HepG2 (cell line): Measurements from ENCODE around the gene ALDOA. TPM values are rescaled to one million over a fixed set of nuclear protein-coding genes. Genes with fewer than 3 reads are reported as not detected.
A peak's percentile ranks its signal among the peaks of the same experiment; 100 is the strongest.

Source experiments
- HNF4G ChIP-seq, 2 experiments: sonication (generic) in 1 of 2; formaldehyde crosslinking in 1 of 2; IDR thresholded peaks; 2 replicates each; pipeline versions ENCODE4 v1.4.0 to v1.6.1; 2011 to 2020; ENCODE audit warnings: borderline replicate concordance in 2 of 2, low read depth in 2 of 2, mild to moderate bottlenecking in 2 of 2, low read length in 1 of 2, missing genetic modification reagents in 1 of 2, moderate library complexity in 1 of 2
- HOXD1 ChIP-seq: sonication (generic); formaldehyde crosslinking; IDR thresholded peaks from 2 replicates; pipeline ENCODE4 v1.5.0; 2020; ENCODE audit warnings: missing genetic modification reagents
- KLF6 ChIP-seq: IDR thresholded peaks from 2 replicates; pipeline ENCODE4 v1.8.0; 2016; ENCODE audit warnings: missing biosample characterization, missing genetic modification reagents
- MZF1 ChIP-seq: sonication (generic); formaldehyde crosslinking; IDR thresholded peaks from 2 replicates; pipeline ENCODE4 v1.8.1; 2023; ENCODE audit warnings: mild to moderate bottlenecking, missing genetic modification reagents, borderline replicate concordance
- RARG ChIP-seq: sonication (generic); formaldehyde crosslinking; IDR thresholded peaks from 2 replicates; pipeline ENCODE4 v1.4.0; 2020; ENCODE audit warnings: low read depth, mild to moderate bottlenecking, missing genetic modification reagents
- SIN3A ChIP-seq: IDR thresholded peaks from 2 replicates; pipeline ENCODE4 v1.6.1; 2011; ENCODE audit warnings: low read depth, mild to moderate bottlenecking, control low read depth, low read length, borderline replicate concordance
- SRSF9 ChIP-seq: fragments of 200-400 bp; formaldehyde crosslinking; IDR thresholded peaks from 2 replicates; pipeline ENCODE4 v1.6.1; 2018; ENCODE audit warnings: borderline replicate concordance, mild to moderate bottlenecking, low read depth, low read length; ENCODE audit not compliant: insufficient read depth, poor library complexity, severe bottlenecking
- TMF1 ChIP-seq: sonication (generic); formaldehyde crosslinking; IDR thresholded peaks from 2 replicates; pipeline ENCODE4 v1.8.1; 2022; ENCODE audit warnings: low read depth, missing genetic modification reagents
- ZFP36L1 ChIP-seq: sonication (generic); formaldehyde crosslinking; IDR thresholded peaks from 2 replicates; pipeline ENCODE4 v1.8.0; 2022; ENCODE audit warnings: mild to moderate bottlenecking, missing genetic modification reagents, moderate library complexity
- ZNF121 ChIP-seq: sonication (generic); formaldehyde crosslinking; IDR thresholded peaks from 2 replicates; pipeline ENCODE4 v1.5.0; 2020; ENCODE audit warnings: mild to moderate bottlenecking, missing genetic modification reagents
- ZNF660 ChIP-seq: sonication (generic); formaldehyde crosslinking; IDR thresholded peaks from 2 replicates; pipeline ENCODE4 v1.5.1; 2020; ENCODE audit warnings: mild to moderate bottlenecking, low read depth, missing genetic modification reagents, borderline replicate concordance
- ZNF703 ChIP-seq: sonication (generic); formaldehyde crosslinking; IDR thresholded peaks from 2 replicates; pipeline ENCODE4 v1.5.1; 2020; ENCODE audit warnings: missing genetic modification reagents, mild to moderate bottlenecking, moderate library complexity, borderline replicate concordance
- ZNF720 ChIP-seq: sonication (generic); formaldehyde crosslinking; IDR thresholded peaks from 2 replicates; pipeline ENCODE4 v1.4.0; 2020; ENCODE audit warnings: missing genetic modification reagents
- ZSCAN25 ChIP-seq: sonication (generic); formaldehyde crosslinking; IDR thresholded peaks from 2 replicates; pipeline ENCODE4 v1.8.0; 2022; ENCODE audit warnings: mild to moderate bottlenecking, missing genetic modification reagents
- polyA plus RNA-seq, 8 experiments: library from polyadenylated mRNA; depleted of rRNA in 3 of 8; stranded (reverse) in 7 of 8; unstranded in 1 of 8; fragments of >200 nt; fragmentation: Illumina TruSeq in 4 of 8; extraction: Trizol in 4 of 8; gene quantifications; 2 replicates each; pipeline versions ENCODE4 v1.2.1 to v1.2.3, GENCODE V29; 2011 to 2016; ENCODE audit warnings: low read depth in 4 of 8, missing spikeins in 1 of 8, mixed read lengths in 1 of 8; ENCODE audit not compliant: insufficient read depth in 1 of 8
- total RNA-seq, 5 experiments: library from RNA; depleted of rRNA; stranded (reverse); fragments of >200 nt; fragmentation: Illumina TruSeq; extraction: Trizol; gene quantifications; 2 replicates each; pipeline ENCODE4 v1.2.3, GENCODE V29; 2016; ENCODE audit warnings: low read depth in 1 of 5
- TF ChIP-seq, protein P1 (sequence below): sonication (generic); formaldehyde crosslinking; IDR thresholded peaks from 2 replicates; pipeline ENCODE4 v1.9.0; 2021; ENCODE audit warnings: missing genetic modification reagents, borderline replicate concordance
- TF ChIP-seq, protein P2 (sequence below): sonication (generic); formaldehyde crosslinking; IDR thresholded peaks from 2 replicates; pipeline ENCODE4 v1.5.0; 2020; ENCODE audit warnings: missing genetic modification reagents, mild to moderate bottlenecking, borderline replicate concordance
- TF ChIP-seq, protein P3 (sequence below): IDR thresholded peaks from 2 replicates; pipeline ENCODE4 v1.6.1; 2012; ENCODE audit warnings: low read length, improper control_type of control experiment
- TF ChIP-seq, protein P4 (sequence below), 2 experiments: IDR thresholded peaks; 2 replicates each; pipeline ENCODE4 v1.6.1; 2011 to 2012; ENCODE audit warnings: low read length in 2 of 2, borderline replicate concordance in 1 of 2, low read depth in 1 of 2, mild to moderate bottlenecking in 1 of 2, moderate library complexity in 1 of 2

The ALDOA gene
- total and polyA plus RNA-seq, 2 of the 13 experiments (the other 11 are each of a cell fraction or from before 2014, with no cell fraction given), result 925 to 1,884 TPM

DNA sequence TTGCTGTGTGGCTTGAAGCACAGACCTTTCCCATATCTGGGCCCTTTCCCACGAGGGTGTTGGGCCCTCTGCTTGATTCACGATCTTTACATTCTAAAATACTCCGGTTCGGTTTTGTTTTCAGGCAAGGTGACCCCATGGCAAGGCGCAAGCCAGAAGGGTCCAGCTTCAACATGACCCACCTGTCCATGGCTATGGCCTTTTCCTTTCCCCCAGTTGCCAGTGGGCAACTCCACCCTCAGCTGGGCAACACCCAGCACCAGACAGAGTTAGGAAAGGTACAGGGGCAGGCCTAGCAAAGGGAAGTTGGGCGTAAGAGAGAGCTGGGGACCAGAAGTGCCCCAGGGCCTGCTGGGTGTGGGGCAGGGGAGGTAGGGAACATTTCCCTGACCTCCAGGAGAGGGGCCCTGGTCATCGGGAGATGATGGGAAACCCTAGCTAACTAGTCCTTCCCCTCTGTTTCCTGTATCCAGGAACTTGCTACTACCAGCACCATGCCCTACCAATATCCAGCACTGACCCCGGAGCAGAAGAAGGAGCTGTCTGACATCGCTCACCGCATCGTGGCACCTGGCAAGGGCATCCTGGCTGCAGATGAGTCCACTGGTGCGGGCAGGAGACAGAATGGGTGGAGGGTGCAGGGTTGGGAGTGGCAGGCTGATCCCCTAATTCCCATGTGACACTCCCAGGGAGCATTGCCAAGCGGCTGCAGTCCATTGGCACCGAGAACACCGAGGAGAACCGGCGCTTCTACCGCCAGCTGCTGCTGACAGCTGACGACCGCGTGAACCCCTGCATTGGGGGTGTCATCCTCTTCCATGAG is 1.4 kb downstream of the ALDOA start (continued):
- TF ChIP-seq, protein P1, sequence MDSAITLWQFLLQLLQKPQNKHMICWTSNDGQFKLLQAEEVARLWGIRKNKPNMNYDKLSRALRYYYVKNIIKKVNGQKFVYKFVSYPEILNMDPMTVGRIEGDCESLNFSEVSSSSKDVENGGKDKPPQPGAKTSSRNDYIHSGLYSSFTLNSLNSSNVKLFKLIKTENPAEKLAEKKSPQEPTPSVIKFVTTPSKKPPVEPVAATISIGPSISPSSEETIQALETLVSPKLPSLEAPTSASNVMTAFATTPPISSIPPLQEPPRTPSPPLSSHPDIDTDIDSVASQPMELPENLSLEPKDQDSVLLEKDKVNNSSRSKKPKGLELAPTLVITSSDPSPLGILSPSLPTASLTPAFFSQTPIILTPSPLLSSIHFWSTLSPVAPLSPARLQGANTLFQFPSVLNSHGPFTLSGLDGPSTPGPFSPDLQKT (CRISPR knock-in tag), result no peak
- TF ChIP-seq, protein P2, sequence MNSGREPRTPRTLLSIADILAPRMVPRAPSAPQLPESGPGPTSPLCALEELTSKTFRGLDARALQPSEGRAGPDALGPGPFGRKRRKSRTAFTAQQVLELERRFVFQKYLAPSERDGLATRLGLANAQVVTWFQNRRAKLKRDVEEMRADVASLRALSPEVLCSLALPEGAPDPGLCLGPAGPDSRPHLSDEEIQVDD (CRISPR knock-in tag), result peak; percentile 40; the same call in 1 of the 2 replicates
- TF ChIP-seq HNF4G (IDR thresholded peaks at IDR 0.05; ENCODE audit: borderline replicate concordance, low read depth, low read length) (no peak), HNF4G (CRISPR knock-in tag; IDR thresholded peaks at IDR 0.05; ENCODE audit: borderline replicate concordance, low read depth) (0 out of 2 replicates have a peak, but pooled peaks have one; percentile 7), TMF1 (0 out of 2 replicates have a peak, but pooled peaks have one; percentile 70), ZFP36L1 (CRISPR knock-in tag) (no peak; the same call in 1 of the 2 replicates), SIN3A (0 out of 2 replicates have a peak, but pooled peaks have one; percentile 11), ZNF720 (0 out of 2 replicates have a peak, but pooled peaks have one; percentile 53), MZF1 (CRISPR knock-in tag) (0 out of 2 replicates have a peak, but pooled peaks have one; percentile 77), HOXD1 (CRISPR knock-in tag) (0 out of 2 replicates have a peak, but pooled peaks have one; percentile 24), SRSF9 (no peak), ZNF121 (no peak), ZNF703 (CRISPR knock-in tag) (no peak), RARG (CRISPR knock-in tag) (no peak), ZNF660 (CRISPR knock-in tag) (no peak), KLF6 (CRISPR knock-in tag) (no peak), ZSCAN25 (CRISPR knock-in tag) (no peak)
- TF ChIP-seq, protein P3, sequence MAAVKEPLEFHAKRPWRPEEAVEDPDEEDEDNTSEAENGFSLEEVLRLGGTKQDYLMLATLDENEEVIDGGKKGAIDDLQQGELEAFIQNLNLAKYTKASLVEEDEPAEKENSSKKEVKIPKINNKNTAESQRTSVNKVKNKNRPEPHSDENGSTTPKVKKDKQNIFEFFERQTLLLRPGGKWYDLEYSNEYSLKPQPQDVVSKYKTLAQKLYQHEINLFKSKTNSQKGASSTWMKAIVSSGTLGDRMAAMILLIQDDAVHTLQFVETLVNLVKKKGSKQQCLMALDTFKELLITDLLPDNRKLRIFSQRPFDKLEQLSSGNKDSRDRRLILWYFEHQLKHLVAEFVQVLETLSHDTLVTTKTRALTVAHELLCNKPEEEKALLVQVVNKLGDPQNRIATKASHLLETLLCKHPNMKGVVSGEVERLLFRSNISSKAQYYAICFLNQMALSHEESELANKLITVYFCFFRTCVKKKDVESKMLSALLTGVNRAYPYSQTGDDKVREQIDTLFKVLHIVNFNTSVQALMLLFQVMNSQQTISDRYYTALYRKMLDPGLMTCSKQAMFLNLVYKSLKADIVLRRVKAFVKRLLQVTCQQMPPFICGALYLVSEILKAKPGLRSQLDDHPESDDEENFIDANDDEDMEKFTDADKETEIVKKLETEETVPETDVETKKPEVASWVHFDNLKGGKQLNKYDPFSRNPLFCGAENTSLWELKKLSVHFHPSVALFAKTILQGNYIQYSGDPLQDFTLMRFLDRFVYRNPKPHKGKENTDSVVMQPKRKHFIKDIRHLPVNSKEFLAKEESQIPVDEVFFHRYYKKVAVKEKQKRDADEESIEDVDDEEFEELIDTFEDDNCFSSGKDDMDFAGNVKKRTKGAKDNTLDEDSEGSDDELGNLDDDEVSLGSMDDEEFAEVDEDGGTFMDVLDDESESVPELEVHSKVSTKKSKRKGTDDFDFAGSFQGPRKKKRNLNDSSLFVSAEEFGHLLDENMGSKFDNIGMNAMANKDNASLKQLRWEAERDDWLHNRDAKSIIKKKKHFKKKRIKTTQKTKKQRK, result no peak
- TF ChIP-seq, protein P4, sequence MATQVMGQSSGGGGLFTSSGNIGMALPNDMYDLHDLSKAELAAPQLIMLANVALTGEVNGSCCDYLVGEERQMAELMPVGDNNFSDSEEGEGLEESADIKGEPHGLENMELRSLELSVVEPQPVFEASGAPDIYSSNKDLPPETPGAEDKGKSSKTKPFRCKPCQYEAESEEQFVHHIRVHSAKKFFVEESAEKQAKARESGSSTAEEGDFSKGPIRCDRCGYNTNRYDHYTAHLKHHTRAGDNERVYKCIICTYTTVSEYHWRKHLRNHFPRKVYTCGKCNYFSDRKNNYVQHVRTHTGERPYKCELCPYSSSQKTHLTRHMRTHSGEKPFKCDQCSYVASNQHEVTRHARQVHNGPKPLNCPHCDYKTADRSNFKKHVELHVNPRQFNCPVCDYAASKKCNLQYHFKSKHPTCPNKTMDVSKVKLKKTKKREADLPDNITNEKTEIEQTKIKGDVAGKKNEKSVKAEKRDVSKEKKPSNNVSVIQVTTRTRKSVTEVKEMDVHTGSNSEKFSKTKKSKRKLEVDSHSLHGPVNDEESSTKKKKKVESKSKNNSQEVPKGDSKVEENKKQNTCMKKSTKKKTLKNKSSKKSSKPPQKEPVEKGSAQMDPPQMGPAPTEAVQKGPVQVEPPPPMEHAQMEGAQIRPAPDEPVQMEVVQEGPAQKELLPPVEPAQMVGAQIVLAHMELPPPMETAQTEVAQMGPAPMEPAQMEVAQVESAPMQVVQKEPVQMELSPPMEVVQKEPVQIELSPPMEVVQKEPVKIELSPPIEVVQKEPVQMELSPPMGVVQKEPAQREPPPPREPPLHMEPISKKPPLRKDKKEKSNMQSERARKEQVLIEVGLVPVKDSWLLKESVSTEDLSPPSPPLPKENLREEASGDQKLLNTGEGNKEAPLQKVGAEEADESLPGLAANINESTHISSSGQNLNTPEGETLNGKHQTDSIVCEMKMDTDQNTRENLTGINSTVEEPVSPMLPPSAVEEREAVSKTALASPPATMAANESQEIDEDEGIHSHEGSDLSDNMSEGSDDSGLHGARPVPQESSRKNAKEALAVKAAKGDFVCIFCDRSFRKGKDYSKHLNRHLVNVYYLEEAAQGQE (IDR thresholded peaks at IDR 0.05; ENCODE audit: borderline replicate concordance in 1 of 2, low read depth in 1 of 2, low read length in 2 of 2), result no peak
